ENCODE data around the gene APOC1.
"Not testable (repeated sequence)": the region's sequence is repeated elsewhere in the genome, so short reads cannot be mapped to it uniquely, and the experiment has no call there.

Gene APOC1

GRCh38 chr19:44890366-44891015 is 23.9 kb upstream of the APOC1 start:
- peak; percentile 84 to 87 for ATAC-seq

- no peak for ATAC-seq
These were observed 23.2 kb upstream of the APOC1 start, which contains the start of gene TOMM40 for GRCh38 chr19:44891016-44891882. TSS of gene TOMM40 (plus strand) at chr19:44891254. CDS start at chr19:44891416, 162 bp downstream.

- ATAC-seq, result no peak
These were observed 21.5 kb upstream of the APOC1 start for GRCh38 chr19:44892932-44893331.

- ATAC-seq, result no peak
These were observed 20.9 kb upstream of the APOC1 start for GRCh38 chr19:44893332-44894051.

GRCh38 chr19:44894052-44894400 is 20.4 kb upstream of the APOC1 start:
- no peak for ATAC-seq

- ATAC-seq, result no peak
These were observed 19.5 kb upstream of the APOC1 start for GRCh38 chr19:44894946-44895345.

DNA sequence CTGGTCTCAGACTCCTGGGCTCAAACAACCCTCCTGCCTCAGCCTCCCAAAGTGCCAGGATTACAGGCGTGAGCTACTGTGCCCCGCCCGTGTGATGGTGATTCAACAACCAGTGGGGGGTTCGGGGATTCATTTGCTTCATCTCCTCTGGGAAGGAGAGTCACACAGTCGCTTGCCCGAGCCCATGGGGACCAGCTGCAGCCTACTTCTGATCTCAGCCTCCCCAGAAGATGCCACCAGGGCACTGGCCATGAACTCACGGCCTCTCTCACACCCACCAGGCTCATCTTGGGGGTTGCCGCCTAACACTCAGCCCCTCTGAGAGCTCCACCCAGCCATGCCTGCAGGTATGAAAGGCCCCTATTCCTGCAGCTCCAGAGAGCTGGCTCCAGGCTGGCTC is 16.6 kb upstream of the APOC1 start:
- no peak for ATAC-seq

GRCh38 chr19:44900328-44901244 is 13.8 kb upstream of the APOC1 start:
- no peak for ATAC-seq

GRCh38 chr19:44903216-44903601 is 11.2 kb upstream of the APOC1 start:
- ATAC-seq, result no peak

- peak in 1 of 2 donors; percentile 54 for ATAC-seq
These were observed 10.6 kb upstream of the APOC1 start for GRCh38 chr19:44903602-44904425.

GRCh38 chr19:44904426-44904994 is 9.9 kb upstream of the APOC1 start:
- ATAC-seq, result no peak

- peak; percentile 11 to 12 for ATAC-seq
These were observed 8.8 kb upstream of the APOC1 start, which contains the start of gene APOE for GRCh38 chr19:44905437-44906160. TSS of gene APOE (plus strand) at chr19:44905796. CDS start at chr19:44906625, 829 bp downstream.

DNA sequence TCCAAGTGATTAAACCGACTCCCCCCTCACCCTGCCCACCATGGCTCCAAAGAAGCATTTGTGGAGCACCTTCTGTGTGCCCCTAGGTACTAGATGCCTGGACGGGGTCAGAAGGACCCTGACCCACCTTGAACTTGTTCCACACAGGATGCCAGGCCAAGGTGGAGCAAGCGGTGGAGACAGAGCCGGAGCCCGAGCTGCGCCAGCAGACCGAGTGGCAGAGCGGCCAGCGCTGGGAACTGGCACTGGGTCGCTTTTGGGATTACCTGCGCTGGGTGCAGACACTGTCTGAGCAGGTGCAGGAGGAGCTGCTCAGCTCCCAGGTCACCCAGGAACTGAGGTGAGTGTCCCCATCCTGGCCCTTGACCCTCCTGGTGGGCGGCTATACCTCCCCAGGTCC is 6.8 kb upstream of the APOC1 start:
- ATAC-seq, result no peak

DNA sequence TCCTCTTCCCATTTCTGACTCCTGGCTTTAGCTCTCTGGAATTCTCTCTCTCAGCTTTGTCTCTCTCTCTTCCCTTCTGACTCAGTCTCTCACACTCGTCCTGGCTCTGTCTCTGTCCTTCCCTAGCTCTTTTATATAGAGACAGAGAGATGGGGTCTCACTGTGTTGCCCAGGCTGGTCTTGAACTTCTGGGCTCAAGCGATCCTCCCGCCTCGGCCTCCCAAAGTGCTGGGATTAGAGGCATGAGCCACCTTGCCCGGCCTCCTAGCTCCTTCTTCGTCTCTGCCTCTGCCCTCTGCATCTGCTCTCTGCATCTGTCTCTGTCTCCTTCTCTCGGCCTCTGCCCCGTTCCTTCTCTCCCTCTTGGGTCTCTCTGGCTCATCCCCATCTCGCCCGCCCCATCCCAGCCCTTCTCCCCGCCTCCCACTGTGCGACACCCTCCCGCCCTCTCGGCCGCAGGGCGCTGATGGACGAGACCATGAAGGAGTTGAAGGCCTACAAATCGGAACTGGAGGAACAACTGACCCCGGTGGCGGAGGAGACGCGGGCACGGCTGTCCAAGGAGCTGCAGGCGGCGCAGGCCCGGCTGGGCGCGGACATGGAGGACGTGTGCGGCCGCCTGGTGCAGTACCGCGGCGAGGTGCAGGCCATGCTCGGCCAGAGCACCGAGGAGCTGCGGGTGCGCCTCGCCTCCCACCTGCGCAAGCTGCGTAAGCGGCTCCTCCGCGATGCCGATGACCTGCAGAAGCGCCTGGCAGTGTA is 6.2 kb upstream of the APOC1 start:
- no peak for ATAC-seq

DNA sequence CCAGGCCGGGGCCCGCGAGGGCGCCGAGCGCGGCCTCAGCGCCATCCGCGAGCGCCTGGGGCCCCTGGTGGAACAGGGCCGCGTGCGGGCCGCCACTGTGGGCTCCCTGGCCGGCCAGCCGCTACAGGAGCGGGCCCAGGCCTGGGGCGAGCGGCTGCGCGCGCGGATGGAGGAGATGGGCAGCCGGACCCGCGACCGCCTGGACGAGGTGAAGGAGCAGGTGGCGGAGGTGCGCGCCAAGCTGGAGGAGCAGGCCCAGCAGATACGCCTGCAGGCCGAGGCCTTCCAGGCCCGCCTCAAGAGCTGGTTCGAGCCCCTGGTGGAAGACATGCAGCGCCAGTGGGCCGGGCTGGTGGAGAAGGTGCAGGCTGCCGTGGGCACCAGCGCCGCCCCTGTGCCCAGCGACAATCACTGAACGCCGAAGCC is 5.6 kb upstream of the APOC1 start:
- no peak for ATAC-seq

DNA sequence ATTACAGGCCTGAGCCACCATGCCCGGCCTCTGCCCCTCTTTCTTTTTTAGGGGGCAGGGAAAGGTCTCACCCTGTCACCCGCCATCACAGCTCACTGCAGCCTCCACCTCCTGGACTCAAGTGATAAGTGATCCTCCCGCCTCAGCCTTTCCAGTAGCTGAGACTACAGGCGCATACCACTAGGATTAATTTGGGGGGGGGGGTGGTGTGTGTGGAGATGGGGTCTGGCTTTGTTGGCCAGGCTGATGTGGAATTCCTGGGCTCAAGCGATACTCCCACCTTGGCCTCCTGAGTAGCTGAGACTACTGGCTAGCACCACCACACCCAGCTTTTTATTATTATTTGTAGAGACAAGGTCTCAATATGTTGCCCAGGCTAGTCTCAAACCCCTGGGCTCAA is 4.6 kb upstream of the APOC1 start:
- ATAC-seq, result no peak

- ATAC-seq, result not testable (repeated sequence)
These were observed 2.5 kb upstream of the APOC1 start for GRCh38 chr19:44911896-44912295.

- no peak for ATAC-seq
These were observed 1.6 kb upstream of the APOC1 start for GRCh38 chr19:44912854-44913253.

Data from activated CD4-positive, CD25-positive, alpha-beta regulatory T cell treated with anti-CD3 and anti-CD28 coated beads, Interleukin-2, amount 50 U/mL, for 24 hours (primary cell).